ENCODE measurements around the gene IL2RG. TPM values are rescaled to one million over a fixed set of nuclear protein-coding genes. Genes with fewer than 3 reads are reported as not detected.

The IL2RG gene
- total RNA-seq, 1 donor from 2014 or later, result 1.5 TPM

GRCh38 chrX:71068044-71068918 is 43.1 kb downstream of the IL2RG start, which contains the start of gene SNX12:
SNX12 (minus strand) TSS chrX:71068334; CDS start chrX:71068306, 28 bp downstream.
- H3K27me3 Mint-ChIP-seq, result no peaks in the 10 kb centered on the region
- H3K36me3 Mint-ChIP-seq, result peaks cover 4% of the 10 kb centered on the region
- peak within 1 kb of the TSS; percentile 98 for H3K4me3 Mint-ChIP-seq
- peak; percentile 88 for DNase-seq (ENCODE audit: extremely low spot score, unreplicated experiment)
- no peaks in the 10 kb centered on the region for H3K9me3 Mint-ChIP-seq
- TF ChIP-seq, protein P1, sequence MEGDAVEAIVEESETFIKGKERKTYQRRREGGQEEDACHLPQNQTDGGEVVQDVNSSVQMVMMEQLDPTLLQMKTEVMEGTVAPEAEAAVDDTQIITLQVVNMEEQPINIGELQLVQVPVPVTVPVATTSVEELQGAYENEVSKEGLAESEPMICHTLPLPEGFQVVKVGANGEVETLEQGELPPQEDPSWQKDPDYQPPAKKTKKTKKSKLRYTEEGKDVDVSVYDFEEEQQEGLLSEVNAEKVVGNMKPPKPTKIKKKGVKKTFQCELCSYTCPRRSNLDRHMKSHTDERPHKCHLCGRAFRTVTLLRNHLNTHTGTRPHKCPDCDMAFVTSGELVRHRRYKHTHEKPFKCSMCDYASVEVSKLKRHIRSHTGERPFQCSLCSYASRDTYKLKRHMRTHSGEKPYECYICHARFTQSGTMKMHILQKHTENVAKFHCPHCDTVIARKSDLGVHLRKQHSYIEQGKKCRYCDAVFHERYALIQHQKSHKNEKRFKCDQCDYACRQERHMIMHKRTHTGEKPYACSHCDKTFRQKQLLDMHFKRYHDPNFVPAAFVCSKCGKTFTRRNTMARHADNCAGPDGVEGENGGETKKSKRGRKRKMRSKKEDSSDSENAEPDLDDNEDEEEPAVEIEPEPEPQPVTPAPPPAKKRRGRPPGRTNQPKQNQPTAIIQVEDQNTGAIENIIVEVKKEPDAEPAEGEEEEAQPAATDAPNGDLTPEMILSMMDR (conservative IDR thresholded peaks at IDR 0.05), result no peak
- H3K4me1 Mint-ChIP-seq (ENCODE audit: unreplicated experiment), result peaks cover 6% of the 10 kb centered on the region
- peak within 1 kb of the TSS; percentile 93 for H3K27ac Mint-ChIP-seq

DNA sequence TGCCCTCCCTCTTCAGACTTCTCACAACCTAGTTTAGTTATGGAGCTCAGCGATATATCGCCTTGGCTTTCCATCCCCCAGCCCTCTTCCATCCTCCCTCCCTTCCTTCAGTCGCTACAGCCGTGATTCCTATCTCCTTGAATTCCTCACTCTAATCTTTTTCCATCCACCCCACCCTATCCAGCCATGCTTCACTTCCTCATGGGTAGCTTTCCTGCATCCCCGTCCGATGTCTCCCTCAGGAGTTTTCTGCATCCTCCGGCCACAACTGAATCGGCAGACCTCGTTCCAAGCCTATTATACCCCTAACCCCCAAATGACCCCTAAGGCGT is 43.7 kb downstream of the IL2RG start:
- H3K4me3 Mint-ChIP-seq, result peak overlapping the region; percentile 98
- no peak for DNase-seq (ENCODE audit: extremely low spot score, unreplicated experiment)
- peaks cover 6% of the 10 kb centered on the region for H3K4me1 Mint-ChIP-seq (ENCODE audit: unreplicated experiment)
- TF ChIP-seq, protein P1 (conservative IDR thresholded peaks at IDR 0.05), result no peak
- H3K27ac Mint-ChIP-seq, result peak overlapping the region; percentile 93
- H3K36me3 Mint-ChIP-seq, result peaks cover 4% of the 10 kb centered on the region
- no peaks in the 10 kb centered on the region for H3K27me3 Mint-ChIP-seq
- H3K9me3 Mint-ChIP-seq, result no peaks in the 10 kb centered on the region

DNA sequence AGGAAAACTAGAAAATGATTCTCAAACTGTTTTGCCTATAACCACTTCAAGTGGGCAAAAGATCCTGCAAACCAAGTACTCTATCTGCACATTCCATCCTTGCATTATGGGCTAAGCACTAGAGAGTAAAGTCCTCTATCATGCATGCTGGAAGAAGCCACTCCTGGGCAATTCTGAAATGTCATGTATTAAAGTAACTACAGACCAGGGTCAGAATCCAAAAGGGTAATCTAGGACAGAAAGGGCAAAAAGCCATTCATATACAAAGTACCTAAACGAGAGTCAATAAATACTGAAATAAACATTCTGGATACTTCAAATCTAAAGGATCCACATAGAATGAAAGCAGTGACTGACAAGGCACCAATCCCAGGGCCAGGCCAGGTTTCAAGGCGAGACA is 44.3 kb downstream of the IL2RG start:
- Mint-ChIP-seq H3K27me3 (no peaks in the 10 kb centered on the region), H3K9me3 (no peaks in the 10 kb centered on the region), H3K4me1 (ENCODE audit: unreplicated experiment) (peaks cover 6% of the 10 kb centered on the region), H3K36me3 (peaks cover 4% of the 10 kb centered on the region), H3K4me3 (peak overlapping the region; percentile 98), H3K27ac (peak overlapping the region; percentile 93)
- no peak for DNase-seq (ENCODE audit: extremely low spot score, unreplicated experiment)
- TF ChIP-seq, protein P1 (conservative IDR thresholded peaks at IDR 0.05), result no peak

DNA sequence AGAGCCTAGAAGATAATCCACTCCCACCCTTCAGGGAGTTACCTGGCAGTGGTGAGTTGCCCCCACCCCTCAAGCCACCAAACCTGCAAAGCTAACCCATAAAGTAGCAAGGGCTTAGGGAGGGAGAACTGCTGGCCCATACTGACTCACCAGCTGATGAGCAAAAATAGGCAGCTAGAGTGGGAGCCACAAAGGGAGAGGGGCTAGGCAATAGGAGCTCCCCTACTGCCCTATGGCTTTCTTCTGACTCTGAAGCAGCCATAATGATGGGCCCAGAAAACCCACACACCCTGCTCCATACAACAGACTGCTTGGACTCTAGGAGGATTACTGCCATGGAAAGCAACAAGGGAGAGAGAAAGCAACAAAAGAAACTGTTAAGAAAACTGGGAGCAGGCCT is 51.2 kb downstream of the IL2RG start:
- no peak for DNase-seq (ENCODE audit: extremely low spot score, unreplicated experiment)
- H3K36me3 Mint-ChIP-seq, result no peaks in the 10 kb centered on the region
- H3K27me3 Mint-ChIP-seq, result no peaks in the 10 kb centered on the region

GRCh38 chrX:71057848-71058530 is 53.4 kb downstream of the IL2RG start:
- TF ChIP-seq, protein P1 (conservative IDR thresholded peaks at IDR 0.05), result no peak
- no peak for DNase-seq (ENCODE audit: extremely low spot score, unreplicated experiment)
- Mint-ChIP-seq H3K4me3 (no peak overlapping the region), H3K36me3 (peaks cover 3% of the 10 kb centered on the region), H3K9me3 (no peaks in the 10 kb centered on the region), H3K27ac (no peak overlapping the region), H3K27me3 (no peaks in the 10 kb centered on the region), H3K4me1 (ENCODE audit: unreplicated experiment) (no peaks in the 10 kb centered on the region)

More for the DNA sequence above, 51.2 kb downstream of the IL2RG start:
- Mint-ChIP-seq H3K9me3 (no peaks in the 10 kb centered on the region), H3K27ac (no peak overlapping the region), H3K4me3 (no peak overlapping the region), H3K4me1 (ENCODE audit: unreplicated experiment) (no peaks in the 10 kb centered on the region)
- TF ChIP-seq, protein P1 (conservative IDR thresholded peaks at IDR 0.05), result no peak

Other genes starting within 250 kb of the IL2RG start
- 0.12 TPM in 1 of 2 replicates, not detected in the other for gene TEX11, start 202.9 kb downstream of the IL2RG start, total RNA-seq (ENCODE audit: low replicate concordance)
- gene SLC7A3, start 180.5 kb downstream of the IL2RG start, total RNA-seq (ENCODE audit: low replicate concordance), result 1.2 and 9.3 TPM in 2 replicates
- gene SNX12, start 43.2 kb downstream of the IL2RG start, total RNA-seq (ENCODE audit: low replicate concordance), result 67.0 and 79.3 TPM in 2 replicates
- gene FOXO4, start 15.7 kb downstream of the IL2RG start, total RNA-seq (ENCODE audit: low replicate concordance), result 18.8 and 34.1 TPM in 2 replicates
- gene CXorf65, start 4.8 kb downstream of the IL2RG start, total RNA-seq (ENCODE audit: low replicate concordance), result not detected in 2 replicates
- gene MED12, start 7.0 kb upstream of the IL2RG start, total RNA-seq (ENCODE audit: low replicate concordance), result 44.1 and 77.2 TPM in 2 replicates
- gene NLGN3, start 33.3 kb upstream of the IL2RG start, total RNA-seq (ENCODE audit: low replicate concordance), result 0.86 and 17.9 TPM in 2 replicates
- 3.9 and 15.3 TPM in 2 replicates for gene GJB1, start 111.6 kb upstream of the IL2RG start, total RNA-seq (ENCODE audit: low replicate concordance)
- 34.9 and 67.8 TPM in 2 replicates for gene ZMYM3, start 142.6 kb upstream of the IL2RG start, total RNA-seq (ENCODE audit: low replicate concordance)
- gene NONO, start 172.1 kb upstream of the IL2RG start, total RNA-seq (ENCODE audit: low replicate concordance), result 428 and 634 TPM in 2 replicates
- 1.7 and 3.6 TPM in 2 replicates for gene ITGB1BP2, start 190.2 kb upstream of the IL2RG start, total RNA-seq (ENCODE audit: low replicate concordance)